Measurements from ENCODE around the gene DOCK4. TPM values are rescaled to one million over a fixed set of nuclear protein-coding genes. Genes with fewer than 3 reads are reported as not detected.

Gene DOCK4
- total and polyA plus RNA-seq, 10 of the 15 experiments (the other 5 are each of a cell fraction or from before 2014, with no cell fraction given): 0.03 to 0.73 (median 0.38) TPM

DNA sequence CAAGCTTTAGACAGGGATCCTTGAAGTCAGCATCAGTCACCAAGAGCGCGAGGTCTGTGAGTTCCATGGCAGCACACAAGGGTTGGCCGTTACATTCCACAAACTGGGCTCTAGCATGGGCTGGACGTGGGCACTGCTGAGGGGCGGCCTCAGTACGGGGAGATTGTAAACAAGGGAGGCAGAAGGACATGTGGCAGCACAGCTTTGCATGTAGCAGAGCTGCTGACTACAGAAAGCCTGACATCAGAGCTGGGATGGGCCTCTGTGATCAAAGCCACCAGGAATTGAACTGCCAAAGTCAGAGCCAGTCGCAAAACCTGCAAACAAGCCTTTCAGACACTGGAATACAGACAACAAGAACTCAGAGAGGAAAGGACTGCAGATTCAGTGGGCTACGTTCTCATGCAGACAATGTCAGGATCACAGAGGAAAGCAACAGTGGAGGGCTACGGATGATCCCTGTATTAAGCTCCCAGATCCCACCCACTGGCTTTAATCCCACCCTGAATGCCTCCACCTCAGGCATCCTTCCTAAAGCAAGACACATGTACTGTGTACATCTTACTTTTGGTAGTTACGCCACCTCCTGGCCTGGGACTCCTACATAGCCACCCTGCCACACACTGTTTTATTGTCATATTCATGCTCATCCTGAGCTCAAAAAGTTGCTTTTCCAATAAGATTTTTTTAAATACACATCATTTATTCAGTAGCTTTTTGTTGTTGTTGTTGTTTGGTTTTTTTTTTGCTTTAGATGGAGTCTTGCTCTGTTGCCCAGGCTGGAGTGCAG lies 352.8 kb downstream of the DOCK4 start:
- ChIA-PET CTCF (interaction anchor here (0.6 to 4.5 kb wide), 9 partner anchors 15 to 1249 kb away, joined by 3 to 40 read pairs (median 3); no protein-coding TSS in a partner anchor), RAD21 (ENCODE audit: unreplicated experiment) (interaction anchor here (1.2 to 2.6 kb wide), 2 partner anchors 99 to 100 kb away, joined by 3 to 18 read pairs; no protein-coding TSS in a partner anchor), SMC1A (ENCODE audit: uncharacterized antibody, unreplicated experiment) (interaction anchor here (0.6 to 1.9 kb wide), 5 partner anchors 10 to 646 kb away, joined by 3 to 7 read pairs (median 4); no protein-coding TSS in a partner anchor), POLR2A (no interaction called here)
- ATAC-seq (peak; percentile 76), FAIRE-seq (no peak), DNase-seq (ENCODE audit: low read depth, low spot score) (no peak)
- Histone ChIP-seq H3K79me2 (ENCODE audit: control insufficient read depth, insufficient read depth, low read length) (no peaks in the 10 kb centered on the region), H3K9ac (ENCODE audit: control insufficient read depth, insufficient read depth, low read length) (no peak overlapping the region), H3K36me3 (ENCODE audit: control insufficient read depth in 2 of 2, insufficient read depth in 2 of 2, low read length in 1 of 2) (no peaks in the 10 kb centered on the region), H3K4me2 (ENCODE audit: control insufficient read depth, insufficient read depth) (no peak overlapping the region), H3K4me3 (no peak overlapping the region), H2AFZ (ENCODE audit: control insufficient read depth, low read depth, low read length) (no peak overlapping the region), H4K20me1 (ENCODE audit: control insufficient read depth, insufficient read depth) (no peaks in the 10 kb centered on the region), H3K27ac (ENCODE audit: control insufficient read depth, insufficient read depth) (no peak overlapping the region), H3K27me3 (replicated peaks in 1 of 2; ENCODE audit: control insufficient read depth in 2 of 2, insufficient read depth in 2 of 2, low read length in 1 of 2) (no peaks in the 10 kb centered on the region), H3K9me3 (replicated peaks; ENCODE audit: control insufficient read depth, insufficient read depth, low read length) (no peaks in the 10 kb centered on the region), H3K4me1 (ENCODE audit: control insufficient read depth, insufficient read depth, low read length) (no peaks in the 10 kb centered on the region)
- in situ Hi-C loops (cut with MboI): no loop called here
- 73% methylated on average over 10 of the region's 10 CpGs for WGBS (ENCODE audit: insufficient coverage, insufficient replicate concordance, low lambda C conversion rate, missing lambda C conversion rate)
- intact Hi-C loops (cut with micrococcal nuclease; ENCODE audit: unreplicated experiment): no loop called here
- BruUV-seq (replicated peaks): no TSS peak
- TF ChIP-seq SMC3 (IDR thresholded peaks at IDR 0.05; ENCODE audit: borderline replicate concordance, low read length): peak; percentile 12; the same call in 1 of the 2 replicates
- TF ChIP-seq CTCF (IDR thresholded peaks at IDR 0.05 in 2 of 3, conservative IDR thresholded peaks at IDR 0.05 in 1 of 3; ENCODE audit: control insufficient read depth in 2 of 3, extremely low read depth in 1 of 3, insufficient read depth in 1 of 3, low read depth in 3 of 3, low read length in 3 of 3): peak in 2 of 3 experiments; percentile 24 to 25; a peak in 3 of 6 replicates
- TF ChIP-seq, protein P1, sequence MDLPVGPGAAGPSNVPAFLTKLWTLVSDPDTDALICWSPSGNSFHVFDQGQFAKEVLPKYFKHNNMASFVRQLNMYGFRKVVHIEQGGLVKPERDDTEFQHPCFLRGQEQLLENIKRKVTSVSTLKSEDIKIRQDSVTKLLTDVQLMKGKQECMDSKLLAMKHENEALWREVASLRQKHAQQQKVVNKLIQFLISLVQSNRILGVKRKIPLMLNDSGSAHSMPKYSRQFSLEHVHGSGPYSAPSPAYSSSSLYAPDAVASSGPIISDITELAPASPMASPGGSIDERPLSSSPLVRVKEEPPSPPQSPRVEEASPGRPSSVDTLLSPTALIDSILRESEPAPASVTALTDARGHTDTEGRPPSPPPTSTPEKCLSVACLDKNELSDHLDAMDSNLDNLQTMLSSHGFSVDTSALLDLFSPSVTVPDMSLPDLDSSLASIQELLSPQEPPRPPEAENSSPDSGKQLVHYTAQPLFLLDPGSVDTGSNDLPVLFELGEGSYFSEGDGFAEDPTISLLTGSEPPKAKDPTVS (IDR thresholded peaks at IDR 0.05; ENCODE audit: low read depth, low read length): no peak
